ENCODE results near the gene GALNT12.

GALNT12 gene

DNA sequence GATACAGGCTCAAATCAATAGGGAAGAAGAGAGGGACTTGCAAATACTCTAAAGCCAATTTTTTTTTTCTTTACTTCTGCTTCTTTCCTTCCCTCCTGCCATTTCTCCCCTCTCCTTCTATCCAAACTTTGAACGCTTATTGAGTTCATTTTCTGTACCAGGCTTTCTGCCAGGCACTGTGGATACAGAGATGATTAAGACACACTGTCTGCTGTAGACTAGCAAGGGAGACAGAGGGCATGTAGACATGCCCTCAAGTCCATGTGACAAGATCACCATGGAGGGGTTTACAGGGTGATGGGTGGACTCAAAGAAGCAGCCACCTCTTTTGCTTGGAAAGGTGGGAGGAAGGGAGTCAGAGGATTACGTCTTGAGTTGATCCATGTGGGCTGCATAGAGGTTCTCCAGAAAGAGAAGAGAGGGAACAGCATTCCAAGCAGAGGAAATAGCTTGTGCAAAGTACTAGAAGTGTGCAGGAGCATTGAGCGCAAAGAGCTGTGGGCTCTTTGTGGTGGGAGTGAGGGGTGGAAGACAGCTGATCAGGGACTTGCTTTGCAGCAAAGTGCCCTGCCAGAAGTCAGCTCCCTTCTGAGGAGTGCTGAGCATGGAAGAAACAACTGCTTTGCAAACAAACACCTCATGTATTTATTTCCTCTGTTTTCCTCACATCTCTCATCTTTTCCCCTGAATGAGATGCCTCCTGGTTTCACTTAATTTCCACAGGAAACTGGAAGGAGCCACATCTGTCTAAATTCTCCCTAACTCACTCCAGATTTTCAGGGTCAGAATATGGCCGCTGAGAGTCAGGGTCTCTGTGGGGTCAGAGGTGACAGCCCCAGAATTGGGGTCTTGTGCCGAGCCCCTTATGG, 71.9 kb downstream of the GALNT12 start:
- Histone ChIP-seq H3K27me3 (ENCODE audit: control insufficient read depth, insufficient read depth, low read length, poor library complexity, severe bottlenecking) (no peaks in the 10 kb centered on the region), H3K36me3 (ENCODE audit: control insufficient read depth, insufficient read depth, low read length) (no peaks in the 10 kb centered on the region), H3K27ac (ENCODE audit: insufficient read depth, low read depth, low read length, poor library complexity, severe bottlenecking) (no peak overlapping the region), H3K9me3 (ENCODE audit: control insufficient read depth, low read length) (no peaks in the 10 kb centered on the region), H3K4me1 (ENCODE audit: control insufficient read depth, insufficient read depth, low read length) (no peaks in the 10 kb centered on the region), H3K4me3 (ENCODE audit: insufficient read depth, low read depth, low read length) (no peak overlapping the region)
- 94 to 96% methylated on average over 5 of the region's 5 CpGs for WGBS, 2 experiments

DNA sequence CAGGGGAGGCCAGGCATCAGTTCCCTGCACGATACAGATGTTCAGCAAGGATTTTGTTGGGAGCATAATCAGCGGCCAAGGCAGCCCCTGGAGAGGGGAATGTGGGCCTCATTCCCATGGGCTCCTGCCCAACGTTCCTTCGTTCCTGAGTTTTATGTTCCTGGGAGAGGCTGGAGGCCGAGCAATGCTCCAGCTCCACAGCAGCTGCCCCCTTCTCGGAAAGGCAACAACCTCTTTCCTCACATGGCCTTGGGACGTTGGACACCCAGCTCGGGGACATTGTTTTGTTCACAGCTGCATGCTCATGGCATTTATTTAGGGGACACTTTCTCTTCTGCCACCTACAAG, 72.5 kb downstream of the GALNT12 start:
- no peaks in the 10 kb centered on the region for H3K9me3 ChIP-seq (ENCODE audit: control insufficient read depth, low read length)
- no peaks in the 10 kb centered on the region for H3K27me3 ChIP-seq (ENCODE audit: control insufficient read depth, insufficient read depth, low read length, poor library complexity, severe bottlenecking)
- no peak overlapping the region for H3K27ac ChIP-seq (ENCODE audit: insufficient read depth, low read depth, low read length, poor library complexity, severe bottlenecking)
- WGBS, 2 experiments: 91 to 92% methylated on average over 8 of the region's 8 CpGs
- H3K4me3 ChIP-seq (ENCODE audit: insufficient read depth, low read depth, low read length): no peak overlapping the region
- no peaks in the 10 kb centered on the region for H3K36me3 ChIP-seq (ENCODE audit: control insufficient read depth, insufficient read depth, low read length)
- H3K4me1 ChIP-seq (ENCODE audit: control insufficient read depth, insufficient read depth, low read length): no peaks in the 10 kb centered on the region

DNA sequence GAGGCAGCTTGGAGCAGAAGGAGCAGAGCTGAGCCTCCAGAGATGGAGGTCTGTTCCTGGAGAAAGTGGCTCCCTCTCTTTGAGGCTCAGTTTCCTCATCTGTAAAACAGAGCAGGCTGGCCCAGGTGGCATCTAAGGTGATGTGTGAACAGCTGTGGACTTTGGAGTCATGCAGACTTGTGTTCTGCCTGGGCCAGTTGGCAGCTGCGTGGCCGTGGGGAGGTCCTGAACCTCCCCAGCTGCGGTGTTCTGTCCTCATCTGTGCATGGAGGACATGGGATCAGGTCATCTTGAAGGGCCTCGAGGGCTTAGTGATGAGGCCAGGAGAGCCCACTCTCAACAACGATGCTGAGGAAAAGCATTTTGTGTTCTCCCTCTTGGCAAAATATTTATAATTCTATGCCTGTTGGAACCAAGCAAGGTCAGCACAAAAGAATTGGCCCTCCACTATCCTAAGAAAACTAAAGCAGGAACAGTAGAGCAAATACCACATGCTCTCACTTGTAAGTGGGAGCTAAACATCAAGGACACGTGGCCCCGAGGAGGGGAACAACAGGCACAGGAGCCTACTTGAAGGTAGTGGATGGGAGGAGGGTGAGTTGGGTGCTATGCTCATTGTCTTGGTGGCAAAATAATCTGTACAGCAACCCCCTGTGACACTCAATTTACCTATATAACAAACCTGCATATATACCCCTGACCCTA, 73.0 kb downstream of the GALNT12 start:
- no peaks in the 10 kb centered on the region for H3K36me3 ChIP-seq (ENCODE audit: control insufficient read depth, insufficient read depth, low read length)
- no peaks in the 10 kb centered on the region for H3K27me3 ChIP-seq (ENCODE audit: control insufficient read depth, insufficient read depth, low read length, poor library complexity, severe bottlenecking)
- no peaks in the 10 kb centered on the region for H3K9me3 ChIP-seq (ENCODE audit: control insufficient read depth, low read length)
- no peak overlapping the region for H3K4me3 ChIP-seq (ENCODE audit: insufficient read depth, low read depth, low read length)
- H3K27ac ChIP-seq (ENCODE audit: insufficient read depth, low read depth, low read length, poor library complexity, severe bottlenecking): no peak overlapping the region
- no peaks in the 10 kb centered on the region for H3K4me1 ChIP-seq (ENCODE audit: control insufficient read depth, insufficient read depth, low read length)
- WGBS, 2 experiments: 93 to 94% methylated on average over 7 of the region's 7 CpGs

GRCh38 chr9:98881356-98881755, 73.9 kb downstream of the GALNT12 start:
- Histone ChIP-seq H3K36me3 (ENCODE audit: control insufficient read depth, insufficient read depth, low read length) (no peaks in the 10 kb centered on the region), H3K9me3 (ENCODE audit: control insufficient read depth, low read length) (no peaks in the 10 kb centered on the region), H3K27me3 (ENCODE audit: control insufficient read depth, insufficient read depth, low read length, poor library complexity, severe bottlenecking) (no peaks in the 10 kb centered on the region), H3K4me1 (ENCODE audit: control insufficient read depth, insufficient read depth, low read length) (no peaks in the 10 kb centered on the region), H3K4me3 (ENCODE audit: insufficient read depth, low read depth, low read length) (no peak overlapping the region), H3K27ac (ENCODE audit: insufficient read depth, low read depth, low read length, poor library complexity, severe bottlenecking) (no peak overlapping the region)
- WGBS, 2 experiments: 92 to 93% methylated on average over 3 of the region's 3 CpGs

DNA sequence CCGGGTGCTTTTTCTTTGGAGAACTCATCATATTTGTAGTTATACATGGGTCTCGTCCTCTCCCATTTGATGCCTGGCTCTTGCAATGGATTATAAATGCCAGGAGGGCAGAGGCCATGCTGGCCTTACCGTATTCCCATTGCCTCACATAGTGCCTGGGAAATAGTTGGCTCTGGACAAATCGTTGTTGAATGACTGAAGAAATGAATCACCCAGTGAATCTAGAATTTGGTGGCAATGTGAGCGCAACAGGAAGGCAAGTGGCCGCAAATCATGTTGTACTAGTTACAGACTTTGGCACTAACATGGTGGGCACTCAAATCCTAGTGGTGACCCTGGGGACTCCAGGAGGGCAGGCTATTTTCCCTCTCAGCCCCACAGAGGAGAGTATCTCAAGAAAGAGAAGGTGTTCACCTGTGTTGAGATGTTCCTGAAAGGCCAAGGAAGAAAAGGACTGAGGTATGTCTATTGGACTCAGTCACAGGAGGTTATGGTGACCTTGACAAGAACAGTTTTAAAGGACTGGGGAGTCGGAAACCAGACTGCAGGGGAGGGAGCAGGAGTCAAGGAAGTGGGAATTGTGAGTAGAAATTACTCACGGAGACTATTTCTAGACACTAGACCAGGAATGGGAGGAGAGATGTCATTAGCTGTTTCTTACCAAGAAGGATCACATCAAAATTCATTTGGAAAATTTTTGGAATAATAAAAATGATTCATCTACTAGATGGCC, 74.5 kb downstream of the GALNT12 start:
- Histone ChIP-seq H3K27me3 (ENCODE audit: control insufficient read depth, insufficient read depth, low read length, poor library complexity, severe bottlenecking) (no peaks in the 10 kb centered on the region), H3K9me3 (ENCODE audit: control insufficient read depth, low read length) (no peaks in the 10 kb centered on the region), H3K4me1 (ENCODE audit: control insufficient read depth, insufficient read depth, low read length) (no peaks in the 10 kb centered on the region), H3K36me3 (ENCODE audit: control insufficient read depth, insufficient read depth, low read length) (no peaks in the 10 kb centered on the region), H3K4me3 (ENCODE audit: insufficient read depth, low read depth, low read length) (no peak overlapping the region), H3K27ac (ENCODE audit: insufficient read depth, low read depth, low read length, poor library complexity, severe bottlenecking) (no peak overlapping the region)
- WGBS, 2 experiments: 91 to 93% methylated on average over 8 of the region's 8 CpGs

DNA sequence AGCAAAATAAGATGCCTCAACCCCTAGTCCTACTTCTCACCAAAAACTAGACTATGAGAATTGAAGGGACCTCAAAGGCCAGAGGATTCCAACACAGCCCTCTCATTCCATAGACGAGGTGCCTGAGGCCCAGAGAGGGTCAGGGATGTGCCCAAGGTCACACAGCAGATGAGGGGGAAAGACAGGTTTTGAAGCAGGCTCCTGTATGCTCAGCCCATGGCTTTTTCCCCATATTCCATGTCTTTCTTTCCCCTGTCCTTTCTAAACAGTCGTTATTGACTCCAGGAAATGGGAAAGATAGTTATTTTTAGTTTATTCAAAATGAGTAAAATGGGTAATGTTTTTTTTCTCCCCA, 75.1 kb downstream of the GALNT12 start:
- no peaks in the 10 kb centered on the region for H3K36me3 ChIP-seq (ENCODE audit: control insufficient read depth, insufficient read depth, low read length)
- no peaks in the 10 kb centered on the region for H3K9me3 ChIP-seq (ENCODE audit: control insufficient read depth, low read length)
- no peaks in the 10 kb centered on the region for H3K27me3 ChIP-seq (ENCODE audit: control insufficient read depth, insufficient read depth, low read length, poor library complexity, severe bottlenecking)
- 76% methylated on average over 1 of the region's 2 CpGs; no CpG with 5 or more reads in 1 of the 2 experiments for WGBS, 2 experiments
- no peak overlapping the region for H3K27ac ChIP-seq (ENCODE audit: insufficient read depth, low read depth, low read length, poor library complexity, severe bottlenecking)
- no peaks in the 10 kb centered on the region for H3K4me1 ChIP-seq (ENCODE audit: control insufficient read depth, insufficient read depth, low read length)
- H3K4me3 ChIP-seq (ENCODE audit: insufficient read depth, low read depth, low read length): no peak overlapping the region

GRCh38 chr9:98883276-98883675, 75.8 kb downstream of the GALNT12 start:
- Histone ChIP-seq H3K4me3 (ENCODE audit: insufficient read depth, low read depth, low read length) (no peak overlapping the region), H3K27me3 (ENCODE audit: control insufficient read depth, insufficient read depth, low read length, poor library complexity, severe bottlenecking) (no peaks in the 10 kb centered on the region), H3K36me3 (ENCODE audit: control insufficient read depth, insufficient read depth, low read length) (no peaks in the 10 kb centered on the region), H3K27ac (ENCODE audit: insufficient read depth, low read depth, low read length, poor library complexity, severe bottlenecking) (no peak overlapping the region), H3K4me1 (ENCODE audit: control insufficient read depth, insufficient read depth, low read length) (no peaks in the 10 kb centered on the region), H3K9me3 (ENCODE audit: control insufficient read depth, low read length) (no peaks in the 10 kb centered on the region)
- 90 to 93% methylated on average over 1 of the region's 1 CpG for WGBS, 2 experiments

GRCh38 chr9:98884849-98885248, 77.4 kb downstream of the GALNT12 start:
- H3K9me3 ChIP-seq (ENCODE audit: control insufficient read depth, low read length): no peaks in the 10 kb centered on the region
- no peak overlapping the region for H3K27ac ChIP-seq (ENCODE audit: insufficient read depth, low read depth, low read length, poor library complexity, severe bottlenecking)
- WGBS, 2 experiments: 88 to 94% methylated on average over 4 of the region's 4 CpGs
- no peaks in the 10 kb centered on the region for H3K27me3 ChIP-seq (ENCODE audit: control insufficient read depth, insufficient read depth, low read length, poor library complexity, severe bottlenecking)
- no peaks in the 10 kb centered on the region for H3K4me1 ChIP-seq (ENCODE audit: control insufficient read depth, insufficient read depth, low read length)
- no peak overlapping the region for H3K4me3 ChIP-seq (ENCODE audit: insufficient read depth, low read depth, low read length)
- H3K36me3 ChIP-seq (ENCODE audit: control insufficient read depth, insufficient read depth, low read length): no peaks in the 10 kb centered on the region

DNA sequence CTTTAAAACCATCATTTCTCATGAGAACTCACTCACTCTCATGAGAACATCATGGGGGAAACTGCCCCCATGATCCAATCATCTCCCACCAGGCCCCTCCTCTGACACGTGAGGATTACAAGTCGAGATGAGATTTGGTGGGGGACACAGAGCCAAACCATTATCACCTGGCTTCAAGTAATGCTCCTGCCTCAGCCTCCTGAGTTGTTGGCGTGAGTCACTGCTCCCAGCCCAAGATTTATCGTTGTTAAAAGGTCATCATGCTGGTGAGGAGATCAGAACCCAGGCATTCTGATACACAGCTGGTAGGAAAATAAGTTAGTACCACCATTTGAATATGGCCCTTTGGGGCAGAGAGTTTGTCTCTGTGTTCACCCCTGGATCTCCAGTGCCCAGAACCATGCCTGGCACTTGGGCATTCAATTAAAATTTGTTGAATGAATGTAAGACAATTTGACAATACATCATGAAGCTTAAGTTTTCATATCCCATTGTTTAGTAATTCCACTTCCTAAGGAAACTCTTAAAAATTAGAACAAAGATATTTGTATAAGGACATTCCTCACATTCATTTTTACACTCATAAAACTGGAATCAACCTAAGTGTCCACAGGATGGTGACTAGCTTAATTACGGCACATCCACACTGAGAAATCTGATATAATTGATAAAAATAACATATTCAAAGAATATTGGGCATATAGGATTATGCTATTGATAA, 78.3 kb downstream of the GALNT12 start:
- Histone ChIP-seq H3K4me1 (ENCODE audit: control insufficient read depth, insufficient read depth, low read length) (no peaks in the 10 kb centered on the region), H3K9me3 (ENCODE audit: control insufficient read depth, low read length) (no peaks in the 10 kb centered on the region), H3K36me3 (ENCODE audit: control insufficient read depth, insufficient read depth, low read length) (no peaks in the 10 kb centered on the region), H3K27ac (ENCODE audit: insufficient read depth, low read depth, low read length, poor library complexity, severe bottlenecking) (no peak overlapping the region), H3K4me3 (ENCODE audit: insufficient read depth, low read depth, low read length) (no peak overlapping the region), H3K27me3 (ENCODE audit: control insufficient read depth, insufficient read depth, low read length, poor library complexity, severe bottlenecking) (no peaks in the 10 kb centered on the region)
- 88 to 91% methylated on average over 4 of the region's 5 CpGs for WGBS, 2 experiments
